Measurements from ENCODE around the gene CAPN5. TPM values are rescaled to one million over a fixed set of nuclear protein-coding genes. Genes with fewer than 3 reads are reported as not detected.

Gene CAPN5
- total RNA-seq, 1 donor from 2014 or later: 4.7 TPM

- DNase-seq (ENCODE audit: low read depth): no peak
These were observed 16.2 kb downstream of the CAPN5 start for GRCh38 chr11:77082838-77083565.

GRCh38 chr11:77083566-77084245, 16.9 kb downstream of the CAPN5 start:
- DNase-seq (ENCODE audit: low read depth): no peak

- no peak for DNase-seq (ENCODE audit: low read depth)
These were observed 17.9 kb downstream of the CAPN5 start for GRCh38 chr11:77084581-77085191.

GRCh38 chr11:77085652-77086051, 18.9 kb downstream of the CAPN5 start:
- DNase-seq (ENCODE audit: low read depth): no peak

DNA sequence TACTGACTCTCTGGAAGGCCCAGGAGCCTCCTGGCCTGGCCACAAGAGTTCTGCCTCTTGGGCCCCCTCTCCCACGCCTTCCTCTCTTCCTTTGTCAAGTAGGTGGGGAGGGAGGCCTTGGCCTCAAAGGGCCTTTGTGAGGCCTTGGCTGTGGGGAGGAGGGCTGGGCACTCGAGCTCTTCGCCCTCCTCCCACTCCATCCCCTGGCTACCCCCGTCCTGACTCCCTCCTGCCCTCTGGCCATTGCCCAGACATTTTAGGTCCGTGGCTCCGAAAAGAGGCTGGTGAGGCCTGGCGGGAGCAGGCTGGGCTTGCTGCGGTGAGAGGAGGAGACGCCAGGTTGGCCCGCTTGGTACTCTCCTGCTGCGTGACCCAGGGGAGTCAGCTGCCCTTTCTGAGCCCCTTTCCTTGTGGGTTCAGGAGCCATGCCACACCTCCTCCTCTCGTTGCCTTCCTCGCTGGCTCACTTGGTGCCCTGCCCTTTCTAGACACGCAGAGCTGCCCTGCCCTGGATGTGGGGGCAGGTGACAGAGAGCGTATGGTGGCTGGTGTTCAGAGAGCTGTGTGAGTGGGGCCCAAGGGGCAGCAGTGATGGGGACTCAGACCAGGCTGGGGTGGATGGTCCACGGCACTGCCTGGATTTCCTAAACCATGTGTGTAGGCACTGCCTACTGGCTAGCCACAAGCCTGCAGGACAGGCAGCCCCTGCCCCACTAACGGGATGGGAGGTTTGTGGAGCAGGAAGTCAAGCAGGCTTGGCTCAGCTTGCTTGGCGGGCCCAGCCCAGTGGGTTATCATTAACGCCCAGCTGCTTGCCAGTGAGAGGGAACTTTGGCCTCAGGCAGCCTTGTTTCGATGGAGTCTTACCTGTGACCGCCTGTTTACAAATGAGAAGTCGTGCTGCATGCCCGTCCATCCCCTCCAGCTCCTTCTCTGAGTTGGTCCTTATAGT, 20.0 kb downstream of the CAPN5 start:
- DNase-seq (ENCODE audit: low read depth): no peak

DNA sequence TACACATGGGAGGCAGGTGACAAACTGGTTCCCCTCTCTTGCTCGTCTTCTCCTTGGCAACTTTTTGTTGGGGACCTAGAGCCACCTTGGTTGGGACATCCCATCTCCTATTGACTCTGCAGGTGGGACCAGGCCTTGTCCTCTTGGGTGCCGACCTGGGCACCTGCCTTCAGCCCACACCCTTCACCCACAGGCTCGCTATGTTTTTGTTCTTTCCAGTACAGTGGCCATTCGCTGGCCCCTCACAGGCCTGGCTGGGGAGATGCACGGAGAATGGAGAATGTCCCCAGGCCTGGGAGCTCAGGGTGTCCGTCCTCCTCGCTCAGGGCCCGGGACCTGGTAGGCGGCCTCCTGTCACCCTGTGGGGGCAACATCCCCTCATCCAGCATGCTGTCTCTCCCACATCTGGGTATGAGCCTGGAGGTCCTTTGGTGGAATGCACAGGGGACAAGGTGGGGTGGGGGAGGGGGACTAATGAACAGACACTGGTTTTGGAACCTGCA, 21.0 kb downstream of the CAPN5 start:
- DNase-seq (ENCODE audit: low read depth): no peak

DNA sequence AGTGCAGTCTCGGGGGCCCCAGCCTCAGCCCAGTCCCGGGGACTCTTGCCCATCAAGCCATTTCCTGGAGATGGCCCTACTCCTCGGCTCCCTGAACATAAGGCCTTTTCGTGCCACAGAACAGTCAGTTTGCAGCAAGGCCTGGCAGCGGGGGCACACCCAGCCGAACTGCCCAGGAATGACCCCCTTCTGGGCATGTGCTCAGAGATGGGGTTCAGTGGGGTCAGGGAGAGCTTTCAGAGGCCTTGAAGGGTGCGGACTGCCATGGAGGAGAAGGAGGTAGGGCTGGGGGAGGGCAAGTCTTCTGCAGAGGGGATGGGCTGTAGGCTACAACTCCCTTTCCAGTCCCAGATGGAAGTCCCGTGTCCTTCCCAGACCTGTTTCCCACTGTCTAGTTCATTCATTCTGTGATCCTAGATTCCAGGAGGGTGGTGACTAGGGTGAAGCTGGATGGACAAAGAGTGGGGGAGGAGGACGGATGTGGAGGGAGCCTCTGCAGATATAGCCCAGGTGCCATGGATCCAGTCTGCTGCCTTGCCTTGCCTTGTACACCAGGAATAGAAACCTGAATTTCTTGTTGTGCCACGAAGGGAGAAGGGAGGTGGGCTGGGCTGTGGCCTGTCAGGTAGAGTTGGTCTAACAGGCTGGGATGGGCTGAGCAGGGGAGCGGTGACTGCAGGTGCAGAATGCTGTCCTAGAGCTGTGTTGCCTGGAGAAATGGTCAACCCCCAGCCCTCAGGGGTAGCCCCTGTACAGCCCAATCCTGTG, 21.6 kb downstream of the CAPN5 start:
- no peak for DNase-seq (ENCODE audit: low read depth)

- no peak for DNase-seq (ENCODE audit: low read depth)
These were observed 22.3 kb downstream of the CAPN5 start for GRCh38 chr11:77089004-77089545.

DNA sequence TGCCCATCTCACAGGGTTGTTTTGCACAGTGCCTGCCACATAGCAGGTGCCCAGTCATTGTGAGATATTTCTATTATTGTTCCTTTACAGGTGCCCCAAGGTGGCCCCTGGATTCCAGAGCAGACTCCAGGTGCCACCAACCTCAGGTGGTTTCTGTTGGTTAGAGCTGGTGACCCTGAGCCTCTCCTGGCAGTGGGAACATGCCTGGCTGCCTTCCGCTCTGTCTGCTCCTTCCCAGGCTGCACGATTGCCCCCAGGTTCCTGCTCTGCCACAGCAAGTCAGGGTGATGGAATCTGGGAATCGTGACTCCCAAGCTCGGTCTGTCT, 23.2 kb downstream of the CAPN5 start:
- no peak for DNase-seq (ENCODE audit: low read depth)

GRCh38 chr11:77090373-77091111, 23.8 kb downstream of the CAPN5 start:
- no peak for DNase-seq (ENCODE audit: low read depth)

GRCh38 chr11:77091146-77091940, 24.6 kb downstream of the CAPN5 start:
- DNase-seq (ENCODE audit: low read depth): peak; percentile 79

DNA sequence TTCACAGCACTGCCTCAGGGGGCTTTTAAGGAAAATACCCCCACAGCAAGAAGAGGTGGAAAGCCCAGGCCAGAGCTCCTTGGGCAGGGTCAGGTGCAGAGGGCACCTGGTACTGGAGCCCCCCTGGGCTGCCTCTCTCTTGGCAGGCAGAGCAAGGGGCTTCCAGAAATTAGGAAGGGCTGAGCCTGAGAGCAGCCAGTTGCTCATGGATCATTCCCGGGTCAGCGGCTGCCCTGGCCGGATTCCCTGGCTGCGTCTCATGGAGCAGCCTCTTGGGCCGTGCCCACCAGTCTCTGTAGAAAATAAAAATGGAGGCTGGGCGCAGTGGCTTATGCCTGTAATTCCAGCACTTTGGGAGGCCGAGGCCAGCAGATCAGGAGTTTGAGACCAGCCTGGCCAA, 25.6 kb downstream of the CAPN5 start:
- no peak for DNase-seq (ENCODE audit: low read depth)

DNA sequence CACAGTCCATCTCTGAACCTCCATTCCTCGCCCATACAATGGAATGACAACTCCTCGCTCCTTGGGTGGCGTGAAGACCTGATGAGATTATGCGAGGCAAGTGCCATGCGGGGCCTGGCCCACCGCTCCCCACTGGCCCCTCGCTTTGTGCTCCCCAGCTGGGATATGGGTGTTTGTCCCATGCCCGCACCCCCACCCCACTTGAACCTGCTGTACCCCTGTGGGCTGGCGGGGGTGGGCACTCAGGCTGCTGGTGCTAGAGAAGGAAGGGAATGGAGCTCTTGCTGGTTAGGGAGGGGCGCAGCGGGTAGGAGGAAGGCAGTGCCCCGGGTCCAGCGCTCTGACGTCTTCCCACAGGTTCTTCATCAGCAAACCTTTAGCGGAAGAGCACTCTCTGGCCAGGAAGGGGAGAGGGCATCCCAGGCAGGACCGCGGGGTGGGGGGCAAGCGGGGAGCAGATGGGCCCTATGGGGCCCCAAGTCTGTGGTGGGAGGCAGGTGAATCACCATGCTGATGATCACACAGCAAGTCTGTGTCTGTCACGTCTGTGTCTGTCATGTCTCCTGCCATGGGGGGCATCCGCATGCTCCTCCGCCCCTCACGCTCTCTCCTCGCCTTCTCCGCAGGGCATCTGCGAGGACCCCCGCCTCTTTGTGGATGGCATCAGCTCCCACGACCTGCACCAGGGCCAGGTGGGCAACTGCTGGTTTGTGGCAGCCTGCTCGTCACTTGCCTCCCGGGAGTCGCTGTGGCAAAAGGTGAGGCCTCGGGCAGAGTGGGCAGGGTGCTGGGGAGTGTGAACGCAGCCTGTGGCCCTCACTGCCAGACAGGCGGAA, 26.5 kb downstream of the CAPN5 start:
- DNase-seq (ENCODE audit: low read depth): no peak

GRCh38 chr11:77093987-77094840, 27.4 kb downstream of the CAPN5 start:
- peak; percentile 44 for DNase-seq (ENCODE audit: low read depth)

GRCh38 chr11:77094841-77095365, 28.1 kb downstream of the CAPN5 start:
- DNase-seq (ENCODE audit: low read depth): no peak

Measured in myocyte (in vitro differentiated cells).